GM12892 (cell line): ENCODE results near the gene PCNX4.
A peak's percentile ranks its signal among the peaks of the same experiment; 100 is the strongest.

Source experiments
- DNase-seq: peaks from one replicate; pipeline ENCODE4 v3.0.0; 2011; ENCODE audit not compliant: insufficient read length
- FAIRE-seq: peaks from 2 replicates; lab custom pipeline; 2011; peaks lifted over from hg19 to GRCh38; lab: Jason Lieb, UNC
- POLR2A ChIP-seq: IDR thresholded peaks from 2 replicates; pipeline ENCODE4 v1.6.1; 2011; ENCODE audit warnings: low read depth, low read length, control low read depth
- POLR2AphosphoS5 ChIP-seq: IDR thresholded peaks from 2 replicates; pipeline ENCODE4 v1.6.1; 2011; ENCODE audit warnings: low read depth, low read length, control low read depth
- TAF1 ChIP-seq: IDR thresholded peaks from 2 replicates; pipeline ENCODE4 v1.6.1; 2011; ENCODE audit warnings: low read depth, mild to moderate bottlenecking, control low read depth, low read length, borderline replicate concordance

PCNX4 gene

GRCh38 chr14:60183741-60184140, 92.0 kb downstream of the PCNX4 start:
- TF ChIP-seq TAF1 (no peak), POLR2AphosphoS5 (no peak), POLR2A (no peak)
- FAIRE-seq = no peak
- DNase-seq = no peak

- TF ChIP-seq POLR2A (no peak), POLR2AphosphoS5 (no peak), TAF1 (no peak)
- FAIRE-seq (peak; percentile 95), DNase-seq (no peak)
These were observed 92.6 kb downstream of the PCNX4 start for GRCh38 chr14:60184146-60184904.

GRCh38 chr14:60184905-60185555, 93.3 kb downstream of the PCNX4 start:
- DNase-seq (no peak), FAIRE-seq (peak; percentile 71)
- no peak for TF ChIP-seq TAF1
- TF ChIP-seq POLR2A = no peak
- no peak for TF ChIP-seq POLR2AphosphoS5

- peak; percentile 46 for FAIRE-seq
- TF ChIP-seq POLR2A = no peak
- TF ChIP-seq POLR2AphosphoS5 = no peak
These were observed 96.4 kb downstream of the PCNX4 start for GRCh38 chr14:60188115-60188514.

GRCh38 chr14:60188696-60189095, 97.0 kb downstream of the PCNX4 start:
- TF ChIP-seq POLR2AphosphoS5 = no peak
- TF ChIP-seq TAF1 = no peak
- TF ChIP-seq POLR2A = no peak
- no peak for DNase-seq
- no peak for FAIRE-seq

More at GRCh38 chr14:60188115-60188514, 96.4 kb downstream of the PCNX4 start:
- no peak for DNase-seq

GRCh38 chr14:60189923-60190840, 98.5 kb downstream of the PCNX4 start:
- DNase-seq (no peak), FAIRE-seq (peak; percentile 14)
- TF ChIP-seq TAF1 (no peak), POLR2AphosphoS5 (no peak), POLR2A (no peak)

- FAIRE-seq = peak; percentile 46
- DNase-seq = no peak
- TF ChIP-seq TAF1 (no peak), POLR2A (no peak), POLR2AphosphoS5 (no peak)
These were observed 103.6 kb downstream of the PCNX4 start for GRCh38 chr14:60195179-60195810.

GRCh38 chr14:60196291-60196690, 104.6 kb downstream of the PCNX4 start:
- TF ChIP-seq TAF1 = no peak
- TF ChIP-seq POLR2A = no peak
- TF ChIP-seq POLR2AphosphoS5 = no peak
- no peak for FAIRE-seq
- DNase-seq = no peak

GRCh38 chr14:60197629-60198303, 106.0 kb downstream of the PCNX4 start:
- DNase-seq = no peak
- FAIRE-seq = no peak
- TF ChIP-seq POLR2AphosphoS5 = no peak
- no peak for TF ChIP-seq POLR2A
- no peak for TF ChIP-seq TAF1

GRCh38 chr14:60199321-60199720, 107.6 kb downstream of the PCNX4 start:
- FAIRE-seq (no peak), DNase-seq (no peak)
- TF ChIP-seq TAF1 = no peak
- no peak for TF ChIP-seq POLR2A
- no peak for TF ChIP-seq POLR2AphosphoS5

- TF ChIP-seq POLR2A (no peak), POLR2AphosphoS5 (peak; percentile 24; the same call in 1 of the 2 replicates)
- DNase-seq = peak; percentile 12
- peak; percentile 96 for FAIRE-seq
These were observed 112.5 kb downstream of the PCNX4 start for GRCh38 chr14:60204104-60204842.
